ENCODE measurements around the gene MACROD2.

Gene MACROD2

DNA sequence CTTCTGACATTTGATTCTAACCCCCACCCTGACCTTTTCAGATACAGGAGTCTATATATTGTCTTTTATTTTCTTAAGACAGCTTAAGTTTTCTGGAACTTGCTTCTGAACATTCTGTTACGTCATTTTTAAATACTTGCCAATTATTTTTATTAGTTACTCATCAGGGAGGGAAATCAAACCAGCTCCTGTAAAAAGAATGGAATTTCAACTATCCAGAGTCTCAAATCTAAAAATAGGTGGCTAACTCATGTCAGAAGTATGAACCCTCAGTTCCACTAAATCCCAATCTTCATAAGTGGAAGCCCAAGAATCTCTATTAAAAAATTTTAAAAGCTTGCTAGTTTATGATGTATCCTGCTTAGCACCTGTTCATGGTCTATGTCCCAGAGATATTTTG, 1677.9 kb downstream of the MACROD2 start:
- in situ Hi-C loops (cut with MboI; ENCODE audit: low sequenced_read_pairs), result no loop called here

DNA sequence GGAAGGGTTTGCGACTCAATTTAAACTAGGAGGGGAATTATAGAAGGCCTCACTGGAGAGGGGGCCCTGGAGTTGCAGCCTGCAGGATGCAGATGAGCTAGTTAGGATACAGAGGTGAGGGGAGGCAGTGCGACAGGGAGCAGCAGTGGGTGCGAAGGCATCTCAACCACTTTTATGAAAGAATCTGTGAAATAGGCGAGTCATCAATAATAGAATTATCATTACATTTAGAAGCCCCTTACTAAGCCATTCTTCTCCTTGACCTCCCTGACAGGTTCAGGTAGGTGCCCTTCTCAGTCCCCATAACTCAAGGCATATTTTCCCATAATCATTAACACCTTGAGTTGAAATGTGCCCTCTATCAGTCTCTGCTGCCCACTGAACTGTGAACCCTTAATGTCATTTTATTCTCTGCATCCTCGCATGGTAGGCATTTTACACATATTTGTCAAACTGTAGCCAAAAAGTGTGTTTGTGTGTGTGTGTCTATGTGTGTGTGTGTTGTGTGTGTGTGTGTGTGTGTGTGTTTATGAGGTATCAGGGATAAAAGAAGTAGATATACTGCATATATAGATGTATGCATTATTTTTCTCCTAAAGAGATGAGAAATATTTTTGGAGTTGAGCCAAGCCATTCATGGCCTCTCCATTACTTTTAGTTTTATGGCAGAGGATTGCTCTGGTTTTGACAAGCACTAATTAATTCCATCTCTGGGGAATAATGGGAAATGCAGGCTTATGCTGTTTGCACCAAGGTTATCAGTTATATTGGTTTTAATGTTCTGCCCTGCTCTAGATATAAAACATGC, 1679.1 kb downstream of the MACROD2 start:
- in situ Hi-C loops (cut with MboI; ENCODE audit: low sequenced_read_pairs), result no loop called here

DNA sequence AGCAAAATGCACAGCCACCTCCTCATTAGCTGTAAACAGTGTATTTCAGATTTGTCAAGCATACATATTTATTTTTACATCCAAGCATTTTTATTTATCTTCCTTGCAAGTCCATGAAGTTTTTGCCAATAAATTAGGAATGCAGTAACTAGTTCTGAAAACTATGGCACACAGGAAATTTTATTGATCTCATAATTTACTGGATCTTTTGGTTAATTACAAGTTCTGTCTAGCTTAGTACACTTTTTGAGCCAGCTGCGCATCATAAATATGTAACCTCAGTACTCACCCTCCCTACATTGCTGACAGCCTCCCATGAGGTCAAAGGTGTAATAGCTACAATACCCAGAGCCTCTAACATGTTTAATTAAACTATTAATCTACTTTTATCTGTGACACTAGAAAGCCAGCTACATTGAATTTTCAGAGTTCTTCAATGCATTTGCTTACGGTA, 1679.8 kb downstream of the MACROD2 start:
- in situ Hi-C loops (cut with MboI; ENCODE audit: low sequenced_read_pairs), result no loop called here

DNA sequence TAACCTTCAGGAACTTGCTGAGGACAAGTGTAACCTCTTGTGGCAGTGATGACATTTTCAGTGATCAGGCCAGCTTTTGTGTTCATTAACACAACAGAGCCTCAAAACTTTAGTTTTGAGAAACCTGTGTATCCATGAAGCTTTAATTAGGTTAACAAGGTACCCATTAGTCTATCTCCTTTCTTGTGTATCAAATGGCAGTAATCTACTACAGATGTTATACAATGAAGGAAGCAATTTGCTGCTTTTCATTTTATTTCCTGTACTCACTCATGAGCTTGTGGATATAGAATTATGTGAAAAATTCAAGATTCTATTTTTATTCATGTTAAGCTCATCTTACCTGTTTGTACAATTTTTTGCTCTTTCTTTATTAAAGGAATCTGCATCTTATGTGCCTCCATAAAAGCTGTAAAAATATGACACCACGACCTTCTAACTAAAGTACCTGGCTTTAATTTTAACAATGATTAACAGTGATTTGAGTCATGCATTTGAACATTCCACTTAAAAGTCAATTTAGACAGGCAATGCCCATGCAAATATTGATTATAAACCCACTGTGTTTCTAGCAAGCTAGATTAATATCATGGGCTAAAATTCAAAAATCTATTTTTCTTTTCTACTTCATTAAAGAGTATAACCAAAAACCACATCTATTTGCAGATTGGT, 1680.6 kb downstream of the MACROD2 start:
- in situ Hi-C loops (cut with MboI; ENCODE audit: low sequenced_read_pairs), result no loop called here

DNA sequence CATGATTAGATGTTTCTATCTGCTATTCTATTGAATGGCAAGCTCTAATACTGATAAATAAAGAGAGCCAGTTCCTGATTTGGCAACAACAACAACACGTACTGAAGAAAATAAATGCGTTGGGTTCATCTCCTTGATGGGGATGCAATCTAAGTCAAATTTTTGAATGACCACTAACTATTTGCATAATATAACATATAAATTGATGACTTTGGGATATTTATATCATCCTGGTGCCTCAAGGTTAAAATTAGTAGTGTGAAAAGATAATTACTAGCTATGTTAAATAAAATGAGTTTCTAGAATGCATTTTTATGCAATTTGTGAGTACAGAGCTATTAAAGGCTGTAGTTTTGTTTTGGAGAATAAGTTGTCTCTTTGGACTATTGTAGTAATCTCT, 1681.5 kb downstream of the MACROD2 start:
- in situ Hi-C loops (cut with MboI; ENCODE audit: low sequenced_read_pairs), result no loop called here

DNA sequence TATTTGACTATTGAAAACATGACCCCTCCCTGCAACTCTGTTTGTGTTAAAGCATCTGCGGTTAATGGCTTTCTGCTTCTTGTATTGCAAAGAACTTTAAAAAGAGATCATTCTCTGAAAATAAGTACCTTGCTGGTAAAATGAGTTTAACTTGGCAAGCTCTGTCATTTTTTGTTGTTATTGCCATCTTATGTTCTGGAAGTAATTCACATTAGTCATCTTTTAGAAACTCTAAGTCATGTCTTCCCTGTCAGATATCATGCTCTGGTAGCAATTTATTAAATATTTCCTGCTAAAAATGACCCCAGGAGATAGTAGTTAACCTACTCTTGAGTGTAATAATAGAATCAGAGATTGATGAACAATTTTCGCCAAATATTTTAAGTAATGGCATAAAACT, 1687.4 kb downstream of the MACROD2 start:
- in situ Hi-C loops (cut with MboI; ENCODE audit: low sequenced_read_pairs), result no loop called here

DNA sequence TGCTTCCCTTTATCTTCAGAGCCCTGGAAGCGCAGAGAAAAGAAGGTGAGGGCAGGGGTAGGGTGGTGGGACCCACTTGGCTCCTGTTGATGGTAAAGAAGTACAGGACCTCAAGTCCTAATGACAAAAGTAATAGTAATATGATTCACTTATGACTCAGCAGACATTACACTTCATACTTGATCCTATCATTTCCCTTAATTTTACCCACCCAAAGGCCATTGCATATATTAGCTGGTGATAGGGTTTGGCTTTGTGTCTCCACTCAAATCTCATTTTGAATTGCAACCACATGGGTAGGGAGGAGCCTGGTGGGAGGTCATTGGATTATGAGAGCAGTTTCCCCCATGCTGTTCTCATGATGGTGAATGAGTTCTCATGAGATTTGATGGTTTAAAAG, 1697.3 kb downstream of the MACROD2 start:
- in situ Hi-C loops (cut with MboI; ENCODE audit: low sequenced_read_pairs), result no loop called here

DNA sequence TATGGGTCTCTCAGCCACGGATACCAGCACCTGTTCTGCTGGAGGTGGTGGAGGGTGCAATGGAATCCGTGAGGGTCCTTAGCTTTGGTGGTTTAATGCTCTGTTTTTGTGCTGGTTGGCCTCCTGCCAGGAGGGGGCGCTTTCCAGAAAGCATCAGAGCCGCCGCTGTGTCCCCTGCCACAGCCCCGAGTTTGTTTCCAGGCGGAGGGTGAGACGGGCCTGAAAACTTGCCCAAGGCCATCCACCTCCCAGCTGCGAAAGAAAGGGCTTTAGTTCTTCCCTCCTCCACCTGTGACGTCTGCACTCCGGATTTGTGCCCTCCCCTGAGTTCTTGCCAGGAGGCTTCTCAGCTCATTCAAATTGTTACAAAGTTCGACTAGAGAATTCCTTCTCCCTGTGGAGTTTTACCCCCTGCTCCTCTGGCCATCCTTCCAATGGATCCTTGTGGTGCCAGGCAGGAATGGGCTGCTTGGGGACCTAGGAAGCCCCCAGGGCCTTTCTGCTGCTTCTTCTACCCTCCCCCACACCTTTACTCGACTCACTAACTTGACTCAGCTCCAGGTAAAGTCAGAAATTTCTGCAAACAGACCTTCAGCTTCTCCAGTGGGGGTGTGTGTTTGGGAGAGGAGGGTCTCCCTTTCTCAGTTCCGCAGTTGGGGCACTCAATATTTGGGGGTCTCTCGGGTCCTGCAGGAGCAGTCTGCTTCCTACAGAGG, 1704.3 kb downstream of the MACROD2 start:
- in situ Hi-C loops (cut with MboI; ENCODE audit: low sequenced_read_pairs), result no loop called here

DNA sequence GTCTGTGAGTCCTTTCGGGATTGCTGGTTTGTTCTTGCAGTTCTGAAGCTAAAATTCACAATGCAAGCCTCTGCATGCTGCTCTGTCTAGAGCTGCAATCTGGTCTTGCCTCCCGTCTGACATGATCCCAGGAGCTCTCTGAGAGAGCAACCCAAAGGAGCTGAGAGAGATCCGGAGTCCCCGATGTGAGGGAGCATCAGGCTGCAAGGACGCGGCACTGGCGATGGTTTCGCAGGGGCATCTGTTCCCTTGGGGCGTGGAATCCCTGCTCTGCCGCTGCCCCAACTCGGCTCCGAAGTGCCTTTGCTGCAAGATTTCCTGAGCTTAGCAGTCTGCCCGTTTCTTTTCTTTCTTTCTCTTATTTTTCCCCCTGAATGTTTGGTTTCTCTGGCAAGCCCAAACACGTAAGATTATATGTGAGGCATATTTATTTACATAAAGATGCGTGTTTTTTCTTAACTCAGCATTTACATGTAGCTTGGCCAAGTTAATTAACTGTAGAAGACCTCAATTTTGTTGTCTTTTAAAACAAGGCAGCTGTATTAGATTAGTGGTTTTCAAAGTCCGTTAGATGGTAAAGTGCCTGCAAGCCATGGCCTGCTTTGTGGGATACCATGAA, 1704.9 kb downstream of the MACROD2 start:
- in situ Hi-C loops (cut with MboI; ENCODE audit: low sequenced_read_pairs), result no loop called here

DNA sequence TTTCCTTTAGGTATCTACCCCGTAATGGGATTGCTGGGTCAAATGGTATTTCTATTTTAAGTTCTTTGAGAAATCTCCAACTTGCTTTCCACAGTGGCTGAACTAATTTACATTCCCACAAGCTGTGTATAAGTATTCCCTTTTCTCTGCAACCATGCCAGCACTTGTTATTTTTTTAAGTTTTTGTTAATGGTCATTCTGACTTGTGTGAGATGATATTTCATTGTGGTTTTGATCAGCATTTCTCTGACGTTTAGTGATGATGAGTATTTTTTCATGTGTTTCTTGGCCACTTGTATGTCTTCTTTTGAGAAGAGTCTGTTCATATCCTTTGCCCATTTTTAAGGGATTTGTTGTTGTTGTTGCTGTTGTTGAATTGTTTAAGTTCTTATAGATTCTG, 1706.8 kb downstream of the MACROD2 start:
- in situ Hi-C loops (cut with MboI; ENCODE audit: low sequenced_read_pairs), result no loop called here

DNA sequence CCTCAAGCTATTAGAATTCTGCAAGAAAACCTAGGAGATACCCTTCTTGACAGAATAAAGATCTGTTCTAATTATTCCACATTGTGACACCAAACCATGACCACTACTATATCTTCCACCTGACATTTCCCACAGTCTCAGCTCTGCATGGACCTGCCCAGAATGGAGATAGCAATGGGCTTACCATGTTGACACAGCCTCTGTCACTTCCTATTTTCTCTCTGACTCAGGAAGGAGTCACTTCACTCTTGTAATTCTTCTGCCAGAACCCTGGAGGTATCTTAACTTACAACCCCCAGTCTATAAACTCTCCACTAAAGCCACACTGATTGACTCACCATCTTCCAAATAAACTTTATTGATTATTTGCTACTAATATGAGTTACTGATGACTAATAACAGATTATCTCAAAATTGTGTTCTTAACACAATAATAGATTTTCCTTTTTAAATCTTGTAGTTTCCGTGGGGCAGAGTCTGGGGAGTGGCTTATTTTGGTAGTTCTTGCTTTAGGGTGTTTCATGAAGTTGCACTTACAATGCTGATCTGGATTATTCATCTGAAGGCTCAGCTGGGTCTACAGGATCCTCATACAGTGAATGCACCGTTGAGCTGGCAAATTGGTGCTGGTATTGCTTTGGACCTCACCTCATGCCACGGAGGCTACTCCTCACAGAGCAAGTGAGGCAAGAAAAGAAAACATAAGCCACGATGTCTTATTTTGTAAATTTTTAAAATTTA, 1708.0 kb downstream of the MACROD2 start:
- in situ Hi-C loops (cut with MboI; ENCODE audit: low sequenced_read_pairs), result no loop called here

DNA sequence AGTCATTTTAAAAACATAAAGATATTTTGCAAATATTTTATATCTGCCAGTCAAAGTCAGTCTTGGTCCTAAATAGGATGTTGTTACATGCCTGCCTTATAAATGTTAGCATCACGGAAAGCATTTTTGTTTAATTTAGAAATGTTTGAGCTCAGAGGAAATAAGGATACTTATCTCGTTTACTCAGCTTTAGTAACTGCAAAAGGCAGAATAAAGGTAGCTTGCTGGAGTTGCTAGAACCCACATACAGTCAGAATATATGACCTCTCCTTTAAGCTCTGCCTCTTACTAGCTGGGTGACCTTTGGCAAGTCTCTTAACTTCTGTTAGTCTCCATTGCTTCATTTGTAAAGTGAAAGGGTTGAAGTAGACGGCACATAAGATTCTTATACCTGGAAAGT, 1710.7 kb downstream of the MACROD2 start:
- in situ Hi-C loops (cut with MboI; ENCODE audit: low sequenced_read_pairs), result no loop called here

DNA sequence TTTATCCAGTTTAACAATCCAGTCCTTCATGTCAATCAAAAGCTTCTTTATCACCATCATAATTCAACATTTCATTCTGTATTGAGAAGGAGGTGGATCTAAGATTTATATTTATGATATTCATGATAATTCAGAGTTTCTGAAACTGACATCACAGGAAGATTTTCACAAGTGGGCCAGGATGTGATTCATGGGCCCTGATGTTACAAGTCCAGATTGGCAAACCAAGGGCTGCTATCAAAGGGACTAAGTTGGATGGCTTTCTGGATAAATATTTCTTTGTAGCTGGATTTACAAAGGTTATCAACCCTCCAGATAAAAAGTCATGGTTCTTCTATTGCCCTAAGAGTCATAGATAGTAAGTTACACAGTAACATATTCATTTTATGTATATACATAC, 1711.4 kb downstream of the MACROD2 start:
- in situ Hi-C loops (cut with MboI; ENCODE audit: low sequenced_read_pairs), result no loop called here

DNA sequence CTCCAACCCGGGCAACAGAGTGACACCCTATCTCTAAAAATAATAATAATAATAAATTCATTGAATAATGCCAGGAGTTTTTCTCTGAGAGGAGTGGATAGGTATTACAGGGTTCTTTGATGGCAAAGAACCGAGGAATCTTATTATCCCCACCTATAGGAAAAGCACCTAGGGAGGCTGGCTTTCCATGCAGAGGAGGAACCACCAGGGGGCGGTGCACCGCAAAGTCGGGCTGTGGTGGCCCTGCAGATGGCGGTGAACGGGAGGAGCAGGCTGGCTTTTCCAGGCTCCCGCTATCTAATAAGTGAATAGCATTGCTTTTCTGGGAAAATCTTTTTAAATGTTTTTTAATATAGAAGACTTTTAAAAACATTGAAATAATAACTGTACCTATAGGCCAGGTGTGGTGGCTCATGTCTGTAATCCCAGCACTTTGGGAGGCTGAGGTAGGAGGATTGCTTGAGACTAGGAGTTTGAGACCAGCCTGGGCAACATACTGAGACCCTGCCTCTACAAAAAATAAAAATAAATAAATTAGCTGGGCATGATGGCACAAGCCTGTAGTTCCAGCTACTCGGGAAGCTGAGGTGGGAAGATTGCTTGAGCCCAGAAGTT, 1713.8 kb downstream of the MACROD2 start:
- in situ Hi-C loops (cut with MboI; ENCODE audit: low sequenced_read_pairs), result no loop called here

DNA sequence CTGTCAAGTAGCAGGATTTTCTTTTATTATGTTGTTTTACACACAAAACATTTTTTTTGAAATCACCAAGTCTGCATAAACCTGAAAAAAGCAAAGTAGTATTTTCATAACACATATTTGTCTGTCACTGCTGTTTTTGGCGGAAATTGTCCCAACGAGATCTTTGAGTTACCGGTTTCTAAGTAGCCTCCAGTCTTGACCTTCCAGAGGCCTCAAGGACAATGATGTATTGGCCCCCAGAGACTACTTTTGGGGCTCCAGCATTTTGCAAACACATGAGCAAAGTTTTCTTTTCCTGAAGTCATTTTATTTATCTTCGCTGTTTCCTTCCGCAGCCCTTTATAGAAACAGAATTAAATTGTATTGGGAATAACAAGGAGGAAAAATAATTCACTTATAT, 1715.3 kb downstream of the MACROD2 start:
- in situ Hi-C loops (cut with MboI; ENCODE audit: low sequenced_read_pairs), result no loop called here

DNA sequence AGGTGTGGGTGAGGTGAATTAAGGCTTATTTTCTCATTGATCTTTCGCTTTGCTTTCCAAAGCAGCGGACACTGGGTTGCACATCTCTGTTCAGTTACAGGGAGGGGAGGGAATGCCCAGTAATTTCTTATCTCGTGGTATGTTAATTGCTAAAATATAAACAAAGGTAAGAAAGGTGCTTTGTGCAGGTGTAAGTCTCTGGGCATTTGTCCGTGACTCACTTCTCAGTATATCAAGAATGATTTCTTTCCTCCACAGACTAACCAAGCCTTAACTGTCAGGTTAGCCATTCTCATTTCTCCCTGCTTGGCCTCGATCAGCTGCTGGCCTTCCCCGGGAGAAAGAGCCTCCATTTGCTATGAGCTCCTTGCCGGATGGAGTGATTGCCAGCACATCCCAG, 1715.9 kb downstream of the MACROD2 start:
- in situ Hi-C loops (cut with MboI; ENCODE audit: low sequenced_read_pairs), result no loop called here

DNA sequence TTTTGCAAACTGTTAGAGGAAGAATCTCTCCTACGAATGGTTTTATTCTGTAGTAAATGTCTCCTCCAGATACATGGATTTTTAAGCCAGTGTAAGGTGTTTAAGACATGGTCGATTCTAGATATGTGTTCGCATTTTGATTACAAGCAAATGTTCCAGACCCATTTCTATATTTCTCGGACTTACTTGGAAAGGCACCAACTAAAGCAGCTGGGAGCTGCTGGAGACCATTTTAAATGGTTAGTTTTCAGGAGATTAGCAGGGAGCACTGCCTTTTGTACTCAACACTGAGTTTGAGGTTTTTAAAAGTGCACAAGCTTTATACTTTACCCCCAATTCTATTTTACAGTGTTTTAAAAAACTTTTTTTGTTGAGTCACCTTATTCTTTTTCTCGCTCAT, 1720.9 kb downstream of the MACROD2 start:
- in situ Hi-C loops (cut with MboI; ENCODE audit: low sequenced_read_pairs), result no loop called here

DNA sequence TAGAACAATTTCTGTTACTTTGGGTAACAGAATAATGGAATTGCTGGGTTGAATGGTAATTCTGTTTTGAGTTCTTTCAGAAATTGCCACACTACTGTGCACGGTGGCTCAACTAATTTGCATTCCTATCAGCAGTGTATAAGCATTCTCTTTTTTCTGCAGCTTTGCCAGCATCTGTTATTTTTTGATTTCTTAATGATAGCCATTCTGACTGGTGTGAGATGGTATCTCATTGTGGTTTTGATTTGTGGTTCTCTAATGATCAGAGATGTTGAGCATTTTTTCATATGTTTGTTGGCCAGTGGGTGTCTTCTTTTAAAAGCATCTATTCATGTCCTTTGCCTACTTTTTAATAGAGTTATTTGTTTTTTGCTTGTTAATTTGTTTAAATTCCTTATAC, 1731.1 kb downstream of the MACROD2 start:
- in situ Hi-C loops (cut with MboI; ENCODE audit: low sequenced_read_pairs), result no loop called here

DNA sequence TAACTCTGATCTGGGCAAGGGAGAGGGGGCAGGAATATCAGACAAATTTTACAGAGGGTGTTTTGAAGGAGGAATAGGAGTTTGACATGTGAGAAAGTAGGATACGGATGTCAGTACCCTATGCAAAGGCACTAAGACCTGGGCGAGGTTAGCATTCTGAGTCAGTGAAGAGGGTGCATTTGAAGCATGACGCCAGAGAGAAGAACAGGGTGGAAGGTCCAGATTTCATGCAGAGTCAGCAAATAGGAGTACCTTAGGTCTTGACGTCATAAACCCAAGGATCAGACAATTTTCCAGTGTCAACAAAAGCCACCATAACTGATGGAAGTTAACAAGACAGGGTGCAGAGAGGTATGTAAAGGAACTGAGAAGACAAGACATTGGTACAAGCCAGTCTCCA, 1738.7 kb downstream of the MACROD2 start:
- in situ Hi-C loops (cut with MboI; ENCODE audit: low sequenced_read_pairs), result no loop called here

DNA sequence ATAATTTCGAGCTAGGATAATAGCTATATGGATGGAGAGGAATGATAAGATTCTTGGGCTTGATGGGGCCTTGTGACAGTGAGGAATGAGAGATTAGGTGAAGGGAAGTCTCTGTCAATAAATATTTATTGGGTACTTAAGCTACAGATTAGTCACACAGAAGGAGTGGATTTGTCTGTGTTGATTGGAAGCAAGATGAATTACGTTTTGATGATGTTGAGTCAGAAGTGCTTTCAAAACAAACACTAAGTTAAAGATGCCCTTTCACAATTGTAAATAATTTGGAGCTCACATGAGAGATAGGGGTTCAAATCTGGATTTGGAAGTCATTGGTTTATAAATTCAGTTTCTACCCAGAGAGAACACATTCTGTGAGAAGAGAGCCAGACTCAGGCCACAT, 1743.7 kb downstream of the MACROD2 start:
- in situ Hi-C loops (cut with MboI; ENCODE audit: low sequenced_read_pairs), result no loop called here
